K562 (cell line): ENCODE results near the gene ARHGAP9. TPM values are rescaled to one million over a fixed set of nuclear protein-coding genes. Genes with fewer than 3 reads are reported as not detected.

Experiments used
- DMBX1 ChIP-seq: fragments of 250-450 bp; sonication (Bioruptor Pico); IDR thresholded peaks from 2 replicates; pipeline ENCODE4 v1.8.0; 2022; ENCODE audit warnings: inconsistent platforms, mild to moderate bottlenecking, moderate library complexity, borderline replicate concordance
- GTF2B ChIP-seq: IDR thresholded peaks from 2 replicates; pipeline ENCODE4 v1.6.1; 2011; ENCODE audit not compliant: insufficient read length; ENCODE audit errors: extremely low read depth
- GTF2F1 ChIP-seq: IDR thresholded peaks from 2 replicates; pipeline ENCODE4 v1.6.1; 2011; ENCODE audit warnings: low read depth, low read length, improper control_type of control experiment
- HNRNPH1 ChIP-seq: fragments of 200-400 bp; formaldehyde crosslinking; optimal IDR thresholded peaks from 2 replicates; pipeline ENCODE3; 2017; ENCODE audit warnings: low read depth, mild to moderate bottlenecking, low read length, moderate library complexity
- HNRNPLL ChIP-seq: fragments of 200-400 bp; formaldehyde crosslinking; IDR thresholded peaks from 2 replicates; pipeline ENCODE4 v1.6.1; 2017; ENCODE audit warnings: low read length, low read depth, mild to moderate bottlenecking; ENCODE audit not compliant: poor library complexity, severe bottlenecking
- KDM4B ChIP-seq, 2 experiments: fragments of 450-650 bp in 1 of 2; sonication (generic) in 1 of 2; IDR thresholded peaks; 2 replicates each; pipeline ENCODE4 v1.6.1; 2016 to 2017; ENCODE audit warnings: borderline replicate concordance in 2 of 2, antibody characterized with exemption in 1 of 2, low read depth in 1 of 2, mild to moderate bottlenecking in 1 of 2
- KLF16 ChIP-seq: IDR thresholded peaks from 2 replicates; pipeline ENCODE4 v1.6.1; 2016; ENCODE audit warnings: antibody characterized with exemption
- NCOA1 ChIP-seq: fragments of 450-650 bp; IDR thresholded peaks from 2 replicates; pipeline ENCODE4 v1.6.1; 2016; ENCODE audit warnings: low read depth
- NR2C2 ChIP-seq, 2 experiments: fragments of 200-800 bp in 1 of 2; sonication (Bioruptor generic) in 1 of 2; sonication (generic) in 1 of 2; formaldehyde crosslinking in 1 of 2; IDR thresholded peaks; 2 replicates each; pipeline versions ENCODE4 v1.6.1 to v1.8.0; 2016 to 2022; ENCODE audit warnings: mild to moderate bottlenecking in 1 of 2, missing compliant biosample characterization in 1 of 2, missing genetic modification characterization in 1 of 2, missing genetic modification reagents in 1 of 2
- RHOXF2B ChIP-seq: fragments of 250-450 bp; sonication (Bioruptor Pico); conservative IDR thresholded peaks from 2 replicates; pipeline ENCODE4 v1.5.1; 2021
- SMAD1 ChIP-seq: fragments of 150-350 bp; IDR thresholded peaks from 2 replicates; pipeline ENCODE4 v1.6.1; 2014; ENCODE audit warnings: low read length, low read depth; ENCODE audit not compliant: partially characterized antibody
- SRSF1 ChIP-seq: fragments of 200-400 bp; formaldehyde crosslinking; IDR thresholded peaks from 2 replicates; pipeline ENCODE4 v1.6.1; 2017; ENCODE audit warnings: mild to moderate bottlenecking, low read depth, low read length, moderate library complexity
- SRSF9 ChIP-seq: fragments of 200-400 bp; formaldehyde crosslinking; IDR thresholded peaks from 2 replicates; pipeline ENCODE4 v1.6.1; 2017; ENCODE audit warnings: low read depth, low read length, borderline replicate concordance
- STAG1 ChIP-seq: sonication (generic); formaldehyde crosslinking; IDR thresholded peaks from 2 replicates; pipeline ENCODE4 v1.5.0; 2020; ENCODE audit warnings: missing genetic modification reagents, borderline replicate concordance
- STAT6 ChIP-seq: sonication (generic); formaldehyde crosslinking; IDR thresholded peaks from 2 replicates; pipeline ENCODE4 v1.8.1; 2023; ENCODE audit warnings: mild to moderate bottlenecking, missing genetic modification reagents
- ZBED1 ChIP-seq: IDR thresholded peaks from 2 replicates; pipeline ENCODE4 v1.6.1; 2014
- ZKSCAN1 ChIP-seq: fragments of 150-350 bp; IDR thresholded peaks from 2 replicates; pipeline ENCODE4 v1.6.1; 2016; ENCODE audit warnings: low read depth, low read length
- ZMIZ1 ChIP-seq, 2 experiments: fragments of 150-350 bp in 1 of 2; IDR thresholded peaks; 2 replicates each; pipeline ENCODE4 v1.6.1; 2012 to 2016; ENCODE audit warnings: low read depth in 2 of 2, low read length in 2 of 2, mild to moderate bottlenecking in 1 of 2, moderate library complexity in 1 of 2
- polyA plus RNA-seq, 8 experiments: library from polyadenylated mRNA; depleted of rRNA in 4 of 8; stranded (reverse) in 5 of 8; unstranded in 3 of 8; fragments of >200 nt; fragmentation: Nextera tagmentation in 2 of 8; fragmentation: Illumina TruSeq in 1 of 8; extraction: Ambion mirVana in 2 of 8; extraction: Trizol in 1 of 8; gene quantifications; 2 replicates each; pipeline versions ENCODE4 v1.2.1 to v1.2.3, GENCODE V29; 2011 to 2014; ENCODE audit warnings: inconsistent platforms in 1 of 8, missing spikeins in 1 of 8
- total RNA-seq, 7 experiments: library from RNA; depleted of rRNA in 6 of 7; stranded (reverse); fragments of >200 nt in 6 of 7; fragmentation: Illumina TruSeq in 2 of 7; extraction: Trizol in 2 of 7; gene quantifications; 2 replicates each; pipeline versions ENCODE4 v1.2.1 to v1.2.3, GENCODE V29; 2011 to 2021; ENCODE audit warnings: low replicate concordance in 1 of 7

The ARHGAP9 gene
- total and polyA plus RNA-seq, 9 of the 15 experiments (the other 6 are each of a cell fraction or from before 2014, with no cell fraction given): 1.5 to 10.2 (median 5.1) TPM

- TF ChIP-seq GTF2F1 (0 out of 2 replicates have a peak, but pooled peaks have one; percentile 24), SRSF1 (no peak), ZBED1 (peak; percentile 100), ZKSCAN1 (0 out of 2 replicates have a peak, but pooled peaks have one; percentile 16), STAT6 (CRISPR knock-in tag) (no peak), SMAD1 (no peak), KDM4B (IDR thresholded peaks at IDR 0.05; ENCODE audit: borderline replicate concordance in 2 of 2, low read depth in 1 of 2) (peak in 1 of 2 experiments; percentile 88; a peak in 2 of 4 replicates), GTF2B (no peak), NCOA1 (peak; percentile 64; the same call in 1 of the 2 replicates), KLF16 (peak; percentile 99), SRSF9 (no peak), ZMIZ1 (IDR thresholded peaks at IDR 0.05; ENCODE audit: low read depth in 2 of 2, low read length in 2 of 2) (0 out of 4 replicates have a peak, but pooled peaks of 1 of the 2 experiments have one; percentile 19), STAG1 (CRISPR knock-in tag) (no peak), HNRNPLL (peak; percentile 20), RHOXF2B (CRISPR knock-in tag) (no peak), HNRNPH1 (no peak), NR2C2 (CRISPR knock-in tag; IDR thresholded peaks at IDR 0.05) (peak; percentile 85), NR2C2 (tag; IDR thresholded peaks at IDR 0.05) (peak; percentile 96), DMBX1 (CRISPR knock-in tag) (no peak; the same call in 1 of the 2 replicates)
Observed at GRCh38 chr12:57522011-57522886, 42.6 kb upstream of the ARHGAP9 start, which contains the start of gene MBD6 (continued).
